A549 (cell line): ENCODE measurements around the gene CTTN. TPM values are rescaled to one million over a fixed set of nuclear protein-coding genes. Genes with fewer than 3 reads are reported as not detected.

Experiments used
- ATAC-seq, 2 experiments: fragments of 200-7000 bp in 1 of 2; fragments of >200 bp in 1 of 2; cut with Nextera tagmentation in 1 of 2; cut with Tn5 transposase in 1 of 2; 3 replicates each; pipeline versions ENCODE4 v1.8.0 to v1.9.1; 2018 to 2020; ENCODE audit warnings: mild to moderate bottlenecking in 1 of 2, moderate library complexity in 1 of 2
- CTCF ChIA-PET: fragments of 300-600 bp; sonication (Branson Sonifier 250); formaldehyde crosslinking; extraction: SDS; loops from one replicate; lab custom pipeline; 2021; ENCODE audit warnings: antibody characterized with exemption, inconsistent platforms; lab: Yijun Ruan, JAX
- POLR2A ChIA-PET: fragments of 350-600 bp; formaldehyde crosslinking; extraction: SDS; loops from one replicate; lab custom pipeline; 2021; ENCODE audit warnings: antibody characterized with exemption, inconsistent platforms; lab: Yijun Ruan, JAX
- DNase-seq, 2 experiments: peaks; one replicate each; pipeline versions ENCODE4 v3.0.0 to v3.0.0-alpha.2; 2011 to 2016; ENCODE audit warnings: low read depth in 1 of 2, low spot score in 1 of 2
- FAIRE-seq: peaks from 2 replicates; lab custom pipeline; 2011; peaks lifted over from hg19 to GRCh38; lab: Jason Lieb, UNC
- H3K27ac ChIP-seq, 2 experiments: fragments of >200 bp; sonication (Bioruptor Twin); formaldehyde crosslinking; 3 replicates each; pipeline ENCODE4 v1.5.1; 2016 to 2017
- H3K4me1 ChIP-seq: fragments of >200 bp; sonication (Bioruptor Twin); formaldehyde crosslinking; 3 replicates; pipeline ENCODE4 v1.6.1; 2016
- H3K4me2 ChIP-seq: fragments of >200 bp; sonication (Bioruptor Twin); formaldehyde crosslinking; 3 replicates; pipeline ENCODE4 v1.6.1; 2016
- H3K4me3 ChIP-seq: fragments of >200 bp; sonication (Bioruptor Twin); formaldehyde crosslinking; 3 replicates; pipeline ENCODE4 v1.5.1; 2016
- H3K9me3 ChIP-seq: fragments of >200 bp; sonication (Bioruptor Twin); formaldehyde crosslinking; 3 replicates; pipeline ENCODE4 v1.6.1; 2016
- BHLHE40 ChIP-seq: IDR thresholded peaks from 2 replicates; pipeline ENCODE4 v1.6.1; 2012; ENCODE audit warnings: low read depth, low read length, inconsistent platforms
- CBX2 ChIP-seq: fragments of 200-600 bp; sonication (generic); IDR thresholded peaks from 2 replicates; pipeline ENCODE4 v1.6.1; 2016; ENCODE audit warnings: low read depth, mild to moderate bottlenecking, borderline replicate concordance
- CBX8 ChIP-seq: fragments of 200-600 bp; sonication (generic); IDR thresholded peaks from 2 replicates; pipeline ENCODE4 v1.6.1; 2016
- CEBPB ChIP-seq, 2 experiments: fragments of >200 bp in 1 of 2; sonication (Bioruptor Twin) in 1 of 2; formaldehyde crosslinking in 1 of 2; IDR thresholded peaks; 2 replicates each; pipeline ENCODE4 v1.6.1; 2012 to 2016
- CHD2 ChIP-seq: fragments of 150-350 bp; IDR thresholded peaks from 2 replicates; pipeline ENCODE4 v1.6.1; 2014; ENCODE audit warnings: low read length; ENCODE audit not compliant: partially characterized antibody
- CHD4 ChIP-seq: fragments of 200-600 bp; sonication (generic); IDR thresholded peaks from 2 replicates; pipeline ENCODE4 v1.6.1; 2016; ENCODE audit warnings: antibody characterized with exemption, mild to moderate bottlenecking, borderline replicate concordance
- EHMT2 ChIP-seq: fragments of 200-600 bp; sonication (generic); IDR thresholded peaks from 2 replicates; pipeline ENCODE4 v1.6.1; 2016; ENCODE audit warnings: antibody characterized with exemption, low read depth, mild to moderate bottlenecking, moderate library complexity
- ESRRA ChIP-seq: fragments of 150-350 bp; IDR thresholded peaks from 2 replicates; pipeline ENCODE4 v1.6.1; 2014; ENCODE audit warnings: mild to moderate bottlenecking, low read length, borderline replicate concordance
- FOSL2 ChIP-seq, 2 experiments: fragments of 450-650 bp in 1 of 2; fragments of >200 bp in 1 of 2; sonication (Bioruptor Twin) in 1 of 2; formaldehyde crosslinking; IDR thresholded peaks; 2 replicates each; pipeline versions ENCODE4 v1.5.0 to v1.6.1; 2016 to 2020; ENCODE audit warnings: mild to moderate bottlenecking in 1 of 2, moderate library complexity in 1 of 2
- FOXS1 ChIP-seq: fragments of 250-450 bp; sonication (Bioruptor Pico); IDR thresholded peaks from 2 replicates; pipeline ENCODE4 v1.5.0; 2020; ENCODE audit warnings: mild to moderate bottlenecking, moderate library complexity
- HDAC2 ChIP-seq: fragments of 200-600 bp; sonication (generic); IDR thresholded peaks from 2 replicates; pipeline ENCODE4 v1.6.1; 2016
- HOXB5 ChIP-seq: fragments of 250-450 bp; sonication (Bioruptor Pico); IDR thresholded peaks from 2 replicates; pipeline ENCODE4 v1.5.0; 2020; ENCODE audit warnings: mild to moderate bottlenecking, moderate library complexity
- JUN ChIP-seq, 2 experiments: fragments of >200 bp; sonication (Bioruptor Twin); formaldehyde crosslinking; IDR thresholded peaks; 2 replicates in 1 of 2; 3 replicates in 1 of 2; pipeline ENCODE4 v1.6.1; 2016 to 2017
- JUNB ChIP-seq: fragments of >200 bp; sonication (Bioruptor Twin); formaldehyde crosslinking; IDR thresholded peaks from 2 replicates; pipeline ENCODE4 v1.6.1; 2016
- KDM5A ChIP-seq: fragments of 200-600 bp; sonication (generic); IDR thresholded peaks from 2 replicates; pipeline ENCODE4 v1.6.1; 2016; ENCODE audit warnings: antibody characterized with exemption, mild to moderate bottlenecking
- MAFK ChIP-seq: fragments of 450-650 bp; IDR thresholded peaks from 2 replicates; pipeline ENCODE4 v1.6.1; 2014; ENCODE audit not compliant: partially characterized antibody
- NFE2L2 ChIP-seq: fragments of 150-350 bp; conservative IDR thresholded peaks from 2 replicates; pipeline ENCODE4 v1.6.1; 2014; ENCODE audit warnings: low read length
- RARB ChIP-seq: fragments of 250-450 bp; sonication (Bioruptor Pico); IDR thresholded peaks from 2 replicates; pipeline ENCODE4 v1.8.0; 2021; ENCODE audit warnings: mild to moderate bottlenecking, moderate library complexity
- SREBF2 ChIP-seq: fragments of 450-650 bp; IDR thresholded peaks from 2 replicates; pipeline ENCODE4 v1.6.1; 2014; ENCODE audit warnings: mild to moderate bottlenecking, moderate library complexity
- TFCP2L1 ChIP-seq: fragments of 250-450 bp; sonication (Bioruptor Pico); IDR thresholded peaks from 2 replicates; pipeline ENCODE4 v1.5.0; 2021; ENCODE audit warnings: mild to moderate bottlenecking
- TP53 ChIP-seq: fragments of 250-450 bp; sonication (Bioruptor Pico); IDR thresholded peaks from 2 replicates; pipeline ENCODE4 v1.5.0; 2021; ENCODE audit warnings: mild to moderate bottlenecking, moderate library complexity
- ZC3H11A ChIP-seq: fragments of 450-650 bp; IDR thresholded peaks from 2 replicates; pipeline ENCODE4 v1.6.1; 2014; ENCODE audit warnings: antibody characterized with exemption, mild to moderate bottlenecking
- ZSCAN20 ChIP-seq: fragments of 250-450 bp; sonication (Bioruptor Pico); IDR thresholded peaks from 2 replicates; pipeline ENCODE4 v1.8.0; 2022; ENCODE audit warnings: mild to moderate bottlenecking, moderate library complexity
- WGBS: methylation state at CpG from one replicate; pipeline ENCODE4 v1.1.6; 2017; ENCODE audit errors: missing lambda C conversion rate; 5-methylcytosine and 5-hydroxymethylcytosine counted together
- polyA plus RNA-seq, 4 experiments: library from polyadenylated mRNA; depleted of rRNA in 3 of 4; stranded (reverse); fragments of >200 nt; fragmentation: RNase III in 1 of 4; extraction: RNeasy Plus Mini Kit Qiagen cat#74134 plus additional on column Dnase treatment in 1 of 4; gene quantifications; 2 replicates in 3 of 4; 3 replicates in 1 of 4; pipeline ENCODE4 v1.2.3, GENCODE V29; 2011 to 2017
- TF ChIP-seq, protein P1 (sequence below): IDR thresholded peaks from 2 replicates; pipeline ENCODE4 v1.6.1; 2012; ENCODE audit warnings: low read depth, borderline replicate concordance
- TF ChIP-seq, protein P2 (sequence below): fragments of 250-450 bp; sonication (Bioruptor Pico); IDR thresholded peaks from 2 replicates; pipeline ENCODE4 v1.5.0; 2021; ENCODE audit warnings: mild to moderate bottlenecking, moderate library complexity, borderline replicate concordance

The CTTN gene
- polyA plus RNA-seq, 2 of the 4 experiments (the other 2 are of a cell fraction): 140 to 214 TPM

DNA sequence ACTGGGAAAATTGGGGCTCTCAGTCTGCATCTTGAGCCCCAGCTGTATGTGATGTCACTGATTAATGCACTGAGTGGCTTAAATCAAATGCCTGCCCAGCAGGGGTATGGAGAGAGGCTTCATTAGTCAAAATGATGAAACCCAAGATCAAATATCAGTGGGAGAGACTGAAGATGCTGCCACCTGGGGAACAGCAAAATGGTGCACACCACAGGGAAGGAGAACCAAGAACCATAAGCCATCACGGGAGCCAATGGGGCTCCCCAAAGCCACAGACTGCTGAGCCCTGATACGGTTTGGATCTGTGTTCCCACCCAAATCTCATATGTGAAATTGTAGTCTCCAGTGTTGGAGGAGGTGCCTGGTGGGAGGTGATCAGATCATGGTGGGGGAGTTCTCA is 85.6 kb downstream of the CTTN start:
- WGBS: 82% methylated on average over 2 of the region's 2 CpGs
- peaks cover 26% of the 10 kb centered on the region for H3K4me1 ChIP-seq
- no peak overlapping the region for H3K27ac ChIP-seq
- FAIRE-seq (no peak), DNase-seq (no peak), ATAC-seq (no peak)
- ChIA-PET POLR2A (no interaction called here), CTCF (interaction anchor here (0.5 to 0.6 kb wide), 2 partner anchors 18 to 463 kb away, joined by 3 to 4 read pairs; no protein-coding TSS in a partner anchor)
- no peak overlapping the region for H3K4me3 ChIP-seq
- H3K4me2 ChIP-seq: no peak overlapping the region
- H3K9me3 ChIP-seq: no peaks in the 10 kb centered on the region
- TF ChIP-seq RARB (CRISPR knock-in tag): no peak
- no peak for TF ChIP-seq JUNB
- no peak for TF ChIP-seq TP53 (CRISPR knock-in tag)
- no peak for TF ChIP-seq KDM5A
- TF ChIP-seq NFE2L2: no peak
- TF ChIP-seq, protein P1, sequence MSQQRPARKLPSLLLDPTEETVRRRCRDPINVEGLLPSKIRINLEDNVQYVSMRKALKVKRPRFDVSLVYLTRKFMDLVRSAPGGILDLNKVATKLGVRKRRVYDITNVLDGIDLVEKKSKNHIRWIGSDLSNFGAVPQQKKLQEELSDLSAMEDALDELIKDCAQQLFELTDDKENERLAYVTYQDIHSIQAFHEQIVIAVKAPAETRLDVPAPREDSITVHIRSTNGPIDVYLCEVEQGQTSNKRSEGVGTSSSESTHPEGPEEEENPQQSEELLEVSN: no peak
- TF ChIP-seq CEBPB (IDR thresholded peaks at IDR 0.05): no peak
- TF ChIP-seq CBX8: no peak
- TF ChIP-seq EHMT2: no peak
- no peak for TF ChIP-seq HOXB5 (CRISPR knock-in tag)
- TF ChIP-seq ZSCAN20 (CRISPR knock-in tag): no peak
- TF ChIP-seq ZC3H11A: no peak
- TF ChIP-seq, protein P2, sequence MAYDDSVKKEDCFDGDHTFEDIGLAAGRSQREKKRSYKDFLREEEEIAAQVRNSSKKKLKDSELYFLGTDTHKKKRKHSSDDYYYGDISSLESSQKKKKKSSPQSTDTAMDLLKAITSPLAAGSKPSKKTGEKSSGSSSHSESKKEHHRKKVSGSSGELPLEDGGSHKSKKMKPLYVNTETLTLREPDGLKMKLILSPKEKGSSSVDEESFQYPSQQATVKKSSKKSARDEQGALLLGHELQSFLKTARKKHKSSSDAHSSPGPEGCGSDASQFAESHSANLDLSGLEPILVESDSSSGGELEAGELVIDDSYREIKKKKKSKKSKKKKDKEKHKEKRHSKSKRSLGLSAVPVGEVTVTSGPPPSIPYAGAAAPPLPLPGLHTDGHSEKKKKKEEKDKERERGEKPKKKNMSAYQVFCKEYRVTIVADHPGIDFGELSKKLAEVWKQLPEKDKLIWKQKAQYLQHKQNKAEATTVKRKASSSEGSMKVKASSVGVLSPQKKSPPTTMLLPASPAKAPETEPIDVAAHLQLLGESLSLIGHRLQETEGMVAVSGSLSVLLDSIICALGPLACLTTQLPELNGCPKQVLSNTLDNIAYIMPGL: no peak
- no peak for TF ChIP-seq CHD4
- no peak for TF ChIP-seq TFCP2L1
- no peak for TF ChIP-seq HDAC2

DNA sequence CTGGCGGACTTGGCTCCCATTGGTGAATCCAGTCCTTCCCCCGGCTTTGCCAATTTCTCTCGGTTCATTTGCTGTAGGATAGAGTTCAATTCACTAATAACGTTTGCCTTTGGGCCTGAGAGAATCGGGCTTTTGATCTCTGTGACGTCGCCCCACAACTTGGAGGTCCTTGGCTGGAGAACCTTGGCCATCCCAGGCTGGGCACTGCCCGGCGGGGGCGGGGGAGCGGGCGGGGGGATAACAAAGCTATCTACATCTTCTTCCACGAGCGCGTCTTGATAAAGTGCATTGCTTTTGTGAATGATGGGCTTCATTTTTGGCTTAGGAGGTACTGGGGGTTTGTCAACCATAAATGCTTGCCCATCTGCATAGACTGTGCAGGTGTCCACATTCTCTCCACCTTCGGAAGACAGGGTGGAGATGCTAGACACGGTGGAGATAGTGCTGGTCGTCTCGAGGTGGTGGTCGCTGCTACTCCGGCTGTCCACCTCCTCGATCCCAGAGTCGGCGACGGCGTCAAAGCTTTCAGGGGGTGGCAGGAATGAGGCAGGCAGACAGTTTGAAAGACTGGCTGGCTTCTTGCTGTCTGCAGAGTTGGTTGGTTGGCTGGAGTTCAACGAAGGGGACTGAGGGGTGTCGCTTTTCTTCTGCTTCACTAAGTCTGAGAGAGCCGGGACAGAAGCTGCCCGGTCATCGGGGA is 87.1 kb downstream of the CTTN start:
- Histone ChIP-seq H3K9me3 (no peaks in the 10 kb centered on the region), H3K4me1 (peaks cover 26% of the 10 kb centered on the region), H3K4me3 (no peak overlapping the region), H3K4me2 (no peak overlapping the region), H3K27ac (no peak overlapping the region)
- 93% methylated on average over 27 of the region's 31 CpGs for WGBS
- ChIA-PET CTCF (no interaction called here), POLR2A (no interaction called here)
- TF ChIP-seq BHLHE40 (no peak), SREBF2 (no peak), JUNB (no peak), CBX2 (no peak), CHD2 (no peak), JUN (IDR thresholded peaks at IDR 0.05) (no peak), ZSCAN20 (CRISPR knock-in tag) (no peak), CEBPB (IDR thresholded peaks at IDR 0.05) (no peak), FOSL2 (IDR thresholded peaks at IDR 0.05) (no peak), FOSL2 (CRISPR knock-in tag; IDR thresholded peaks at IDR 0.05) (no peak), FOXS1 (CRISPR knock-in tag) (no peak), ESRRA (no peak), NFE2L2 (no peak)
- DNase-seq: no peak
- FAIRE-seq: no peak
- no peak for ATAC-seq

DNA sequence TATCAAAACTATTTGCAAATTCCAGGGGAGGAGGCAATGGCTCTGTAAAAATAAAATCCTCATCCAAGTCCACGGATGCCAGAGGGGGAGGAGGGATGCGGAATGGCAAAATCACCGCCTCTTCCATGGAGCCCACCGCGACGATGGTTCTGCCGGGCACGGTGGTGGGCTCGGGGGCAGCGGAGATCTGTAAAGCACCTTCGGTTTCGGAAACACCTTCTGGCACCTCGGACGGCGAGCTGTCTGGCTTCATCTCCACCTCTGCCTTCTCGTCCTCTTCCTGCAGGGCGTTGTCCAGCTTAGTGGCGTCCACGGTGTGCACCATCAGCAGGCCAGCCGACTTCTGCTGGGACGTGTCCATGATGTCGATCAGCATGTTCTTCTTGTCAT is 87.7 kb downstream of the CTTN start:
- Histone ChIP-seq H3K27ac (no peak overlapping the region), H3K4me2 (no peak overlapping the region), H3K4me1 (peaks cover 26% of the 10 kb centered on the region), H3K4me3 (no peak overlapping the region), H3K9me3 (no peaks in the 10 kb centered on the region)
- 93% methylated on average over 22 of the region's 22 CpGs for WGBS
- POLR2A ChIA-PET: no interaction called here
- ATAC-seq (no peak), FAIRE-seq (no peak), DNase-seq (no peak)
- TF ChIP-seq MAFK (no peak), NFE2L2 (no peak)
- CTCF ChIA-PET: no interaction called here

Other genes with a start within 250 kb of the CTTN start
- gene FADD, start 195.2 kb upstream of the CTTN start, polyA plus RNA-seq (2011; rRNA removed): 30.2 and 34.7 TPM in 2 replicates
- gene FADD, start 195.2 kb upstream of the CTTN start, polyA plus RNA-seq (2017; fragmentation: RNase III; extraction: RNeasy Plus Mini Kit Qiagen cat#74134 plus additional on column Dnase treatment): 54.4 to 64.9 TPM (median 59.1 TPM) in 3 replicates
- gene PPFIA1, start 127.8 kb upstream of the CTTN start, polyA plus RNA-seq (2011; rRNA removed): 38.6 and 45.6 TPM in 2 replicates
- gene PPFIA1, start 127.8 kb upstream of the CTTN start, polyA plus RNA-seq (2017; fragmentation: RNase III; extraction: RNeasy Plus Mini Kit Qiagen cat#74134 plus additional on column Dnase treatment): 23.3 to 24.8 TPM (median 23.8 TPM) in 3 replicates